HepG2 (cell line): ENCODE results near the gene COPS7A. TPM values are rescaled to one million over a fixed set of nuclear protein-coding genes. Genes with fewer than 3 reads are reported as not detected.
A peak's percentile ranks its signal among the peaks of the same experiment; 100 is the strongest.

Experiments
- ATM ChIP-seq: fragments of 450-650 bp; IDR thresholded peaks from 2 replicates; pipeline ENCODE4 v1.7.1; 2017; ENCODE audit warnings: mild to moderate bottlenecking, borderline replicate concordance
- CERS6 ChIP-seq: sonication (generic); formaldehyde crosslinking; IDR thresholded peaks from 2 replicates; pipeline ENCODE4 v1.5.0; 2020; ENCODE audit warnings: missing genetic modification reagents
- HNF4A ChIP-seq: sonication (generic); formaldehyde crosslinking; IDR thresholded peaks from 2 replicates; pipeline ENCODE4 v1.4.0; 2020; ENCODE audit warnings: missing genetic modification reagents
- KLF15 ChIP-seq: sonication (generic); formaldehyde crosslinking; IDR thresholded peaks from 2 replicates; pipeline ENCODE4 v1.8.1; 2023; ENCODE audit warnings: borderline replicate concordance, mild to moderate bottlenecking, inconsistent platforms, missing genetic modification reagents, mixed read lengths
- PRDM10 ChIP-seq: sonication (generic); formaldehyde crosslinking; IDR thresholded peaks from 2 replicates; pipeline ENCODE4 v1.4.0; 2020; ENCODE audit warnings: low read depth, missing genetic modification reagents
- RARG ChIP-seq: sonication (generic); formaldehyde crosslinking; IDR thresholded peaks from 2 replicates; pipeline ENCODE4 v1.4.0; 2020; ENCODE audit warnings: low read depth, mild to moderate bottlenecking, missing genetic modification reagents
- RXRA ChIP-seq: sonication (generic); formaldehyde crosslinking; IDR thresholded peaks from 2 replicates; pipeline ENCODE4 v1.5.1; 2020; ENCODE audit warnings: missing genetic modification reagents
- SATB2 ChIP-seq: sonication (generic); formaldehyde crosslinking; IDR thresholded peaks from 2 replicates; pipeline ENCODE4 v1.5.0; 2020; ENCODE audit warnings: missing genetic modification reagents
- SIX1 ChIP-seq: sonication (generic); formaldehyde crosslinking; IDR thresholded peaks from 2 replicates; pipeline ENCODE4 v1.4.0; 2020; ENCODE audit warnings: missing genetic modification reagents, borderline replicate concordance
- TBX3 ChIP-seq: fragments of 450-650 bp; IDR thresholded peaks from 2 replicates; pipeline ENCODE4 v1.6.1; 2017; ENCODE audit warnings: antibody characterized with exemption, mild to moderate bottlenecking, inconsistent platforms, borderline replicate concordance
- THAP7 ChIP-seq: sonication (generic); formaldehyde crosslinking; IDR thresholded peaks from 2 replicates; pipeline ENCODE4 v1.8.1; 2023; ENCODE audit warnings: mild to moderate bottlenecking, missing genetic modification reagents
- ZKSCAN1 ChIP-seq: fragments of 150-350 bp; IDR thresholded peaks from 2 replicates; pipeline ENCODE4 v1.6.1; 2014; ENCODE audit warnings: low read length
- ZNF256 ChIP-seq: sonication (generic); formaldehyde crosslinking; conservative IDR thresholded peaks from 2 replicates; pipeline ENCODE4 v1.4.0; 2020; ENCODE audit warnings: missing genetic modification reagents
- ZNF670 ChIP-seq: sonication (generic); formaldehyde crosslinking; IDR thresholded peaks from 2 replicates; pipeline ENCODE4 v1.8.0; 2022; ENCODE audit warnings: mild to moderate bottlenecking, missing genetic modification reagents, borderline replicate concordance
- ZNF672 ChIP-seq: sonication (generic); formaldehyde crosslinking; IDR thresholded peaks from 2 replicates; pipeline ENCODE4 v1.8.1; 2022; ENCODE audit warnings: missing genetic modification reagents
- ZNF891 ChIP-seq: sonication (generic); formaldehyde crosslinking; IDR thresholded peaks from 2 replicates; pipeline ENCODE4 v1.5.0; 2020; ENCODE audit warnings: mild to moderate bottlenecking, missing genetic modification reagents
- polyA plus RNA-seq, 8 experiments: library from polyadenylated mRNA; depleted of rRNA in 3 of 8; stranded (reverse) in 7 of 8; unstranded in 1 of 8; fragments of >200 nt; fragmentation: Illumina TruSeq in 4 of 8; extraction: Trizol in 4 of 8; gene quantifications; 2 replicates each; pipeline versions ENCODE4 v1.2.1 to v1.2.3, GENCODE V29; 2011 to 2016; ENCODE audit warnings: low read depth in 4 of 8, missing spikeins in 1 of 8, mixed read lengths in 1 of 8; ENCODE audit not compliant: insufficient read depth in 1 of 8
- total RNA-seq, 5 experiments: library from RNA; depleted of rRNA; stranded (reverse); fragments of >200 nt; fragmentation: Illumina TruSeq; extraction: Trizol; gene quantifications; 2 replicates each; pipeline ENCODE4 v1.2.3, GENCODE V29; 2016; ENCODE audit warnings: low read depth in 1 of 5
- TF ChIP-seq, protein P1 (sequence below): sonication (generic); formaldehyde crosslinking; IDR thresholded peaks from 2 replicates; pipeline ENCODE4 v1.5.0; 2020; ENCODE audit warnings: mild to moderate bottlenecking, missing genetic modification reagents

COPS7A gene
- total and polyA plus RNA-seq, 2 of the 13 experiments (the other 11 are each of a cell fraction or from before 2014, with no cell fraction given) = 40.0 to 73.6 TPM

GRCh38 chr12:6778574-6779550 lies 55.0 kb downstream of the COPS7A start (continued):
- TF ChIP-seq SATB2 (CRISPR knock-in tag) (no peak), THAP7 (no peak), CERS6 (CRISPR knock-in tag) (no peak), HNF4A (peak; percentile 59), ZNF256 (0 out of 2 replicates have a peak, but pooled peaks have one; percentile 55), SIX1 (no peak), ZKSCAN1 (no peak; the same call in 1 of the 2 replicates), KLF15 (no peak), ZNF670 (no peak; the same call in 1 of the 2 replicates), TBX3 (0 out of 2 replicates have a peak, but pooled peaks have one; percentile 11), ZNF672 (CRISPR knock-in tag) (peak; percentile 74; the same call in 1 of the 2 replicates), RARG (CRISPR knock-in tag) (no peak), RXRA (CRISPR knock-in tag) (peak; percentile 64), ATM (no peak), PRDM10 (CRISPR knock-in tag) (peak; percentile 74; the same call in 1 of the 2 replicates), ZNF891 (CRISPR knock-in tag) (no peak; the same call in 1 of the 2 replicates)
- TF ChIP-seq, protein P1, sequence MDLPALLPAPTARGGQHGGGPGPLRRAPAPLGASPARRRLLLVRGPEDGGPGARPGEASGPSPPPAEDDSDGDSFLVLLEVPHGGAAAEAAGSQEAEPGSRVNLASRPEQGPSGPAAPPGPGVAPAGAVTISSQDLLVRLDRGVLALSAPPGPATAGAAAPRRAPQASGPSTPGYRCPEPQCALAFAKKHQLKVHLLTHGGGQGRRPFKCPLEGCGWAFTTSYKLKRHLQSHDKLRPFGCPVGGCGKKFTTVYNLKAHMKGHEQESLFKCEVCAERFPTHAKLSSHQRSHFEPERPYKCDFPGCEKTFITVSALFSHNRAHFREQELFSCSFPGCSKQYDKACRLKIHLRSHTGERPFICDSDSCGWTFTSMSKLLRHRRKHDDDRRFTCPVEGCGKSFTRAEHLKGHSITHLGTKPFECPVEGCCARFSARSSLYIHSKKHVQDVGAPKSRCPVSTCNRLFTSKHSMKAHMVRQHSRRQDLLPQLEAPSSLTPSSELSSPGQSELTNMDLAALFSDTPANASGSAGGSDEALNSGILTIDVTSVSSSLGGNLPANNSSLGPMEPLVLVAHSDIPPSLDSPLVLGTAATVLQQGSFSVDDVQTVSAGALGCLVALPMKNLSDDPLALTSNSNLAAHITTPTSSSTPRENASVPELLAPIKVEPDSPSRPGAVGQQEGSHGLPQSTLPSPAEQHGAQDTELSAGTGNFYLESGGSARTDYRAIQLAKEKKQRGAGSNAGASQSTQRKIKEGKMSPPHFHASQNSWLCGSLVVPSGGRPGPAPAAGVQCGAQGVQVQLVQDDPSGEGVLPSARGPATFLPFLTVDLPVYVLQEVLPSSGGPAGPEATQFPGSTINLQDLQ (CRISPR knock-in tag) = no peak
